ENCODE measurements around the gene CREB5. TPM values are rescaled to one million over a fixed set of nuclear protein-coding genes. Genes with fewer than 3 reads are reported as not detected.

CREB5 gene
- total RNA-seq, 2 experiments from 2014 or later = 0.19 to 0.22 TPM

DNA sequence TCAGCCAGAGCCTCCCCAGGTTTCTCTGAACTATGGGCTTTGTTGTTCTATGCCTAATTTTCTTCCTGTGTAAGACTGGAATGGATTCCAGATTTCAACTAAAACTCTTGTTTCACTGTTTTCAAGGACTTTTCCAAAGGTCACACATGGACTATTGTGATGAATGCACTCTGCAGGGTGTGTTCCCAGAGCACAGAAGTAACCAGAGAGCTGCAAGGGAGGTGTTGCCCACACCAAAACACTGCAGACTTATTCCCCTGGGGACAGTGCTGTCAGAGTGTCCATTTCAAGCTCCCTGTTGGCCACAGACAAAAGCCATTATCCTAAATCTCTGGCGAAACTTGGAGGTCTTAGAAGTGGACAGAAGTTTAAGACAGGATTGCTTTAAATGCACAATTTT lies 314.2 kb downstream of the CREB5 start:
- Histone ChIP-seq H3K27me3 (ENCODE audit: control insufficient read depth in 1 of 2, insufficient read depth in 2 of 2, low read length in 2 of 2) (no peaks in the 10 kb centered on the region), H3K4me3 (ENCODE audit: low read length) (no peak overlapping the region), H3K9me3 (ENCODE audit: control insufficient read depth in 1 of 2, insufficient read depth in 1 of 2, low read length in 2 of 2) (no peaks in the 10 kb centered on the region), H3K36me3 (ENCODE audit: insufficient read depth, low read length) (no peaks in the 10 kb centered on the region), H3K4me1 (ENCODE audit: insufficient read depth, low read length) (no peaks in the 10 kb centered on the region), H3K27ac (ENCODE audit: low read depth in 1 of 2, low read length in 2 of 2) (no peak overlapping the region)
- CTCF ChIA-PET = no interaction called here
- Mint-ChIP-seq H3K36me3 (ENCODE audit: low read depth) (no peaks in the 10 kb centered on the region), H3K27me3 (no peaks in the 10 kb centered on the region), H3K4me3 (no peak overlapping the region), H3K4me1 (ENCODE audit: low read depth) (no peaks in the 10 kb centered on the region), H3K9me3 (no peaks in the 10 kb centered on the region), H3K27ac (no peak overlapping the region)
- no peak for DNase-seq
- intact Hi-C loops (cut with DNase I, micrococcal nuclease) = no loop called here
- POLR2A ChIA-PET = no interaction called here
- TF ChIP-seq, protein P1, sequence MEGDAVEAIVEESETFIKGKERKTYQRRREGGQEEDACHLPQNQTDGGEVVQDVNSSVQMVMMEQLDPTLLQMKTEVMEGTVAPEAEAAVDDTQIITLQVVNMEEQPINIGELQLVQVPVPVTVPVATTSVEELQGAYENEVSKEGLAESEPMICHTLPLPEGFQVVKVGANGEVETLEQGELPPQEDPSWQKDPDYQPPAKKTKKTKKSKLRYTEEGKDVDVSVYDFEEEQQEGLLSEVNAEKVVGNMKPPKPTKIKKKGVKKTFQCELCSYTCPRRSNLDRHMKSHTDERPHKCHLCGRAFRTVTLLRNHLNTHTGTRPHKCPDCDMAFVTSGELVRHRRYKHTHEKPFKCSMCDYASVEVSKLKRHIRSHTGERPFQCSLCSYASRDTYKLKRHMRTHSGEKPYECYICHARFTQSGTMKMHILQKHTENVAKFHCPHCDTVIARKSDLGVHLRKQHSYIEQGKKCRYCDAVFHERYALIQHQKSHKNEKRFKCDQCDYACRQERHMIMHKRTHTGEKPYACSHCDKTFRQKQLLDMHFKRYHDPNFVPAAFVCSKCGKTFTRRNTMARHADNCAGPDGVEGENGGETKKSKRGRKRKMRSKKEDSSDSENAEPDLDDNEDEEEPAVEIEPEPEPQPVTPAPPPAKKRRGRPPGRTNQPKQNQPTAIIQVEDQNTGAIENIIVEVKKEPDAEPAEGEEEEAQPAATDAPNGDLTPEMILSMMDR (IDR thresholded peaks at IDR 0.05) = no peak
- ATAC-seq (ENCODE audit: poor library complexity) = no peak

DNA sequence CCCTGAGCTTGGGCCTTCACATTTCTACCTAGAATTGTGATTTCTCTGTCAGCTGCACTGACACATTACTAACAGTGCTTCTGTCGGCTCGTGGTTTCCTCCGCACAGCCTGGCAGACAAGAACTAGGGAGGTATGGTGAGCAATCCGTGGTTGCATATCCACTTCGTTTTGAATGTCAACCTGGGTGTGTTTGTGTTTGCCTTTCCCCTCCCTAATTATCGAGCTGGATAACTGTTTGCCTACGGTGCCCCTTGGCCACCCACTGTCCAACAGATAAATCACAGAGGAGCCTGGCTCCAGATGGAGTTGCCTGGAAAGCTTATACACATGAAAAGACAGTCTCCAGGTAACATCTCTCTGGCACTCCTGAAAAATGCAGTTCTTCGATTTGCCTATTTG lies 317.0 kb downstream of the CREB5 start:
- CTCF ChIA-PET = no interaction called here
- Mint-ChIP-seq H3K27ac (no peak overlapping the region), H3K4me1 (ENCODE audit: low read depth) (no peaks in the 10 kb centered on the region), H3K4me3 (no peak overlapping the region), H3K9me3 (no peaks in the 10 kb centered on the region), H3K36me3 (ENCODE audit: low read depth) (no peaks in the 10 kb centered on the region), H3K27me3 (no peaks in the 10 kb centered on the region)
- no peak overlapping the region for H3K4me3 ChIP-seq (ENCODE audit: low read length)
- TF ChIP-seq, protein P1 (IDR thresholded peaks at IDR 0.05) = no peak
- POLR2A ChIA-PET = no interaction called here
- DNase-seq = no peak
- H3K27me3 ChIP-seq (ENCODE audit: control insufficient read depth in 1 of 2, insufficient read depth in 2 of 2, low read length in 2 of 2) = no peaks in the 10 kb centered on the region
- H3K4me1 ChIP-seq (ENCODE audit: insufficient read depth, low read length) = no peaks in the 10 kb centered on the region
- H3K36me3 ChIP-seq (ENCODE audit: insufficient read depth, low read length) = no peaks in the 10 kb centered on the region
- H3K9me3 ChIP-seq (ENCODE audit: control insufficient read depth in 1 of 2, insufficient read depth in 1 of 2, low read length in 2 of 2) = no peaks in the 10 kb centered on the region
- no peak for ATAC-seq (ENCODE audit: poor library complexity)
- intact Hi-C loops (cut with DNase I, micrococcal nuclease) = no loop called here
- no peak overlapping the region for H3K27ac ChIP-seq (ENCODE audit: low read depth in 1 of 2, low read length in 2 of 2)

DNA sequence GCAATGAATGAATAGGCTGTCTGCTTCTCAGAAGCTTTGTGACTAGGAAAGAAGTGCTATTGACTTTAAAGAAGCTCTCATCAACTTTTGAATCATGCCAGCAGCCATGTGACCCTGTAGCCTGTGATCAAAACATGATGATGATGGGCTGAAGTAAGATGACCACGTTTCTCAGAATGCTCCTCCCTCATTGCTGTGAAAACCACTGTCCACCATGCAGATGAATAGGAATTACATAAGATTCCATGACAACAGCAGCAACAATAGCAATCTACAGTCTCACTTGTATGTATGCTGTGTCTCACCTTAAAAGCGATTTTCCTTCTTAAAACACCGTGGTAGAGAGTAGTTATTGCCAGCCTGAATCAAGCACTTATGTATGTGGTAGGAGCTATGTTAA lies 317.4 kb downstream of the CREB5 start:
- H3K36me3 Mint-ChIP-seq (ENCODE audit: low read depth) = no peaks in the 10 kb centered on the region

More for the DNA sequence above, 317.4 kb downstream of the CREB5 start:
- H3K27me3 Mint-ChIP-seq = no peaks in the 10 kb centered on the region
- no peak overlapping the region for H3K27ac Mint-ChIP-seq
- intact Hi-C loops (cut with DNase I, micrococcal nuclease) = no loop called here
- ChIA-PET POLR2A (no interaction called here), CTCF (no interaction called here)
- H3K36me3 ChIP-seq (ENCODE audit: insufficient read depth, low read length) = no peaks in the 10 kb centered on the region
- H3K9me3 ChIP-seq (ENCODE audit: control insufficient read depth in 1 of 2, insufficient read depth in 1 of 2, low read length in 2 of 2) = no peaks in the 10 kb centered on the region
- H3K4me3 Mint-ChIP-seq = no peak overlapping the region
- TF ChIP-seq, protein P1 (IDR thresholded peaks at IDR 0.05) = no peak
- ATAC-seq (ENCODE audit: poor library complexity) = no peak
- no peaks in the 10 kb centered on the region for H3K4me1 ChIP-seq (ENCODE audit: insufficient read depth, low read length)
- H3K4me3 ChIP-seq (ENCODE audit: low read length) = no peak overlapping the region
- no peak for DNase-seq
- H3K27ac ChIP-seq (ENCODE audit: low read depth in 1 of 2, low read length in 2 of 2) = no peak overlapping the region
- no peaks in the 10 kb centered on the region for H3K27me3 ChIP-seq (ENCODE audit: control insufficient read depth in 1 of 2, insufficient read depth in 2 of 2, low read length in 2 of 2)
- H3K4me1 Mint-ChIP-seq (ENCODE audit: low read depth) = no peaks in the 10 kb centered on the region
- H3K9me3 Mint-ChIP-seq = no peaks in the 10 kb centered on the region
